HG03460 (cell line): ENCODE measurements around the gene OR5H6.
A peak's percentile ranks its signal among the peaks of the same experiment; 100 is the strongest.
"Not testable (repeated sequence)": the region's sequence is repeated elsewhere in the genome, so short reads cannot be mapped to it uniquely, and the experiment has no call there.

ENCODE experiments used
- ATAC-seq: cut with Tn5 transposase; IDR thresholded peaks from one replicate; pipeline ENCODE4 v1.9.1; 2021; ENCODE audit not compliant: unreplicated experiment

OR5H6 gene

GRCh38 chr3:98263944-98264343 lies at the start of gene OR5H6:
TSS of gene OR5H6 (plus strand) at chr3:98264244. CDS start at chr3:98264333, 89 bp downstream.
- no peak for ATAC-seq

GRCh38 chr3:98215051-98215450 lies 49.0 kb upstream of the OR5H6 start:
- ATAC-seq = no peak

DNA sequence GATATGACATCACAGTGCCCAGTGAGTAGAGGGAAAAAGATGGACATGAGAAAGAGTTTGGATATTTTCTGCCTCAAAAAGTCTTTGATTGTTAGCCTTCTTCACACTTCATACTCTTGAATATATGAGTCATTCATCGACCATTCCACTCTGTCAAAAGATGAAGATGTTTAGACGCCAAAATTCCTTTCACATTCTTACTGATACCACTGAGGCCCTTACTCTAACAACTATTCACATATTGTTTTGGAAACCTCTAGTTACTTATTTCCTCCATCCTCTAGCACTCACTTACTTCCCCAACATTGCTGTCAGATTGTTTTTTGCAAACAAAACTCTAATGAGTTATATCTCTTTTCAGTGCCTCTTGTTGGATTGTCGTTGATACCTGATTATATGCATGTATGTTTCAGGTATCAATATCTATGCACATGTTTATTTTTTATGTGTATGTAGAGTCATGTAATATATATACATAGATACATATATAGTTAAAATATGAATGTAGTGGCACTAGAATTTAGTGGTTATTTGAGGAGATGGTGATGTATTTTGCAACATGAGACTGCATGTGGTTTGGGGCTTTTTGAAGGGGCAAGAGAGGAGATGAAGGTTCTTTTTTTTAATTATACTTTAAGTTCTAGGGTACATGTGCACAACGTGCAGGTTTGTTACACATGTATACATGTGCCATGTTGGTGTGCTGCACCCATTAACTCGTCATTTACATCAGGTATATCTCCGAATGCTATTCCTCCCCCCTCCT lies 40.0 kb upstream of the OR5H6 start:
- ATAC-seq = no peak

DNA sequence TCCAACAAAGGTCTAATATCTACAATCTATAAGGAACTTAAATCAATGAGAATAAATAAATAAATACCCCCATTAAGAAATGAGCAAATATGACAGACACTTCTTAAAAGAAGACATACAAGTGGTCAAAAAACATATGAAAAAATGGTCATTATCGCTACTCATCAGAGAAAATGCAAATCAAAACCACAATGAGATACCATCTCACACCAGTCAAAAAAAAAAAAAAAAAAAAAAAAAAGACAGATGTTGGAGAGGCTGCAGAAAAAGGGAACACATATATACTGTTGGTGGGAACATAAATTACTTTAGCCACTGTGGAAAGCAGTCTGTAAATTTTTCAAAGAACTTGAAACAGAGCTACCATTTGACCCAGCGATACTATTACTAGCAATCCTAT lies 31.6 kb upstream of the OR5H6 start:
- no peak for ATAC-seq

- peak; percentile 61 for ATAC-seq
Observed at GRCh38 chr3:98233468-98233867, 30.6 kb upstream of the OR5H6 start.

GRCh38 chr3:98240131-98240530 lies 23.9 kb upstream of the OR5H6 start:
- ATAC-seq = peak; percentile 64

GRCh38 chr3:98242155-98242554 lies 21.9 kb upstream of the OR5H6 start:
- ATAC-seq = no peak

GRCh38 chr3:98243843-98244242 lies 20.2 kb upstream of the OR5H6 start:
- ATAC-seq = no peak

GRCh38 chr3:98246142-98246541 lies 17.9 kb upstream of the OR5H6 start:
- ATAC-seq = no peak

- not testable (repeated sequence) for ATAC-seq
Observed at GRCh38 chr3:98256026-98256425, 8.0 kb upstream of the OR5H6 start.

DNA sequence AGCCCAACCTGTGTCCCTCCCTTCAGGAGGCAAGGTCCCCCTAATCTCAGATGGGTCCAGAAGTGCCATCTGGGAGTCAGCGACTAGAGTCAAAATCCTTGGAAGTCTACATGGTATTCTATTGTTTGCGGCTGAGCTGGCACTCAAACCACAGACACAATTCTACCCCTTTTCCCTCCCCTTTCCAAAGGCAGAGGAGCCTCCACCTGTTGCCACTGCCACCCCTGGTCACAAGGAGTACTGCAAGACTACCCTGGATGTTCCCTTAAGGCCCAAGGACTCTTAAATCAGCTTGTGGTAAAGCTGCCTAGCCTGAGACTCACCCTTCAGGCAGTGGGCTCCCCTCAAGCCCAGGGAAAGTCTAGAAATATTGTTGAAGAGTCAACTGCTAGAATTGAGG lies 4.3 kb upstream of the OR5H6 start:
- no peak for ATAC-seq

DNA sequence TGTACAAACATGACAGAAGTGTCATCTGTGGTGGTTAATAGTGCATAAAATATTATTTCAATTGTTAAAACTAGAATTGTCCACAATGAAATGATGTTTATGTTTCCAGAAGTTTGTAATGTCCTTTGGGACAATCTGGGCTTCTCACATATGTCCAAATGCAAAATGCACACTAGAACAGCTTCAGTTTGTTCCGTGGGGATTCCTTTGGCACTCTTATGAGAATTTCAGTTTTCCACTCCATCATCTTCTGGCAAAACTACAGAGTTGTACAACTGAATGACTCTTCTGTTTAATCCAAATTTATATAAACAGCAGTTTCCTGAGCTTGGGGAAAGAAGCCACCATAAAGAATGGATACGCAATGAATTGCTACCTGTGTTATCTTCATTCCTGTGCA lies 2.0 kb upstream of the OR5H6 start:
- ATAC-seq = no peak

DNA sequence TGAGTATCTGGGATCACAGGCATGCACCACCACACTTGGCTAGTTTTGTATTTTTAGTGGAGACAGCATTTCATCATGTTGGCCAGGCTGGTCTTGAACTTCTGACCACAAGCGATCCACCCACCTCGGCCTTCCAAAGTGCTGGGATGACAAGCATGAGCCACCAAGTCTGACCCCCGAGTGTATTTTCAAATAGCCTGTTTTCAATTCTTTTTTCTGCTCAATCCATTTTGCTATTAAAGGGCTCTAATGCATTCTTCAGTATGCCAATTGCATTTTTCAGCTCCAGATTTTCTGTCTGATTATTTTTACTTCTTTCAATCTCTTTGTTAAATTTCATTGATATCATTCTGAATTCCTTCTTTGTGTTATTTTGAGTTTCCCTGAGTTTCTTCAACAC lies 5.8 kb downstream of the OR5H6 start:
- ATAC-seq = no peak

GRCh38 chr3:98272126-98272525 lies 8.1 kb downstream of the OR5H6 start:
- ATAC-seq = no peak

DNA sequence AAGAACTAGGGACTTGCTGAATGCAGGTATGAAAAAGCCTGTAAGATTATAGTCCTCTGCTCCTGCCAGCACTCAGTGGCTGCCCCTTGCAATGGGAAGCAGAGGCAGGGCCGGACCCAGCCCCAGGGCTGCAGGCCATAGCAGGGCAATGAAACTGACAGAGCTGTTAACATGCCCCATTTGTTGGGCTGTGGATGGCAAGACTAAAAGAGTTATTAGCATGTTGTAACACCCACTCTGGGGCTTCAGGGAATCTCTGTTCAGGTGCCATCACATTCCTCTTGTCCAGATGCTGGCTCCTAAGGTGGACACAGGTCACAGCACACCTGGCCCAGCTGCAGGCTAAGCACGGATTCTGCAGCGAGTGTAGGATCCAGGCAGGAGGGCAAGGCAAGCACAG lies 10.9 kb downstream of the OR5H6 start:
- ATAC-seq = no peak

GRCh38 chr3:98282205-98282604 lies 18.2 kb downstream of the OR5H6 start, which contains the start of gene OR5H2:
TSS of gene OR5H2 (plus strand) at chr3:98282505. CDS start at chr3:98282903, 398 bp downstream.
- ATAC-seq = no peak

DNA sequence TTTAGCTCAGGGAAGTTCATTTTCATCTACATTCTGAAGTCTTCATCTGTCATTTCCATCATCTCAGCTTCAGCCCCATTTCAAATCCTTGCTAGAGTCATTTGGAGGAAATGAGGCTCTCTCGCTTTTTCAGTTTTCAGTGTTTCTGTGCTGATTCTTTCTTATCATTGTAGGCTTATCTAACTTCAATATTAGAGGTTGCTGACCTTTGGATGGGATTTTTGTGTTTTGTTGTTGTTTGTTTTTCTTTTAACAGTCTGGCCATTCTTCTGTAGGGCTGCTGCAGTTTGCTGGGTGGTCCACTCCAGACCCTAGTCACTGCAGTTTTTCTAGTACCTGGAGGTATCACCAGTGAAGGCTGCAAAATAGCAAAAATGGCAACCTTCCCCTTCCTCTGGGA lies 26.9 kb downstream of the OR5H6 start:
- no peak for ATAC-seq

DNA sequence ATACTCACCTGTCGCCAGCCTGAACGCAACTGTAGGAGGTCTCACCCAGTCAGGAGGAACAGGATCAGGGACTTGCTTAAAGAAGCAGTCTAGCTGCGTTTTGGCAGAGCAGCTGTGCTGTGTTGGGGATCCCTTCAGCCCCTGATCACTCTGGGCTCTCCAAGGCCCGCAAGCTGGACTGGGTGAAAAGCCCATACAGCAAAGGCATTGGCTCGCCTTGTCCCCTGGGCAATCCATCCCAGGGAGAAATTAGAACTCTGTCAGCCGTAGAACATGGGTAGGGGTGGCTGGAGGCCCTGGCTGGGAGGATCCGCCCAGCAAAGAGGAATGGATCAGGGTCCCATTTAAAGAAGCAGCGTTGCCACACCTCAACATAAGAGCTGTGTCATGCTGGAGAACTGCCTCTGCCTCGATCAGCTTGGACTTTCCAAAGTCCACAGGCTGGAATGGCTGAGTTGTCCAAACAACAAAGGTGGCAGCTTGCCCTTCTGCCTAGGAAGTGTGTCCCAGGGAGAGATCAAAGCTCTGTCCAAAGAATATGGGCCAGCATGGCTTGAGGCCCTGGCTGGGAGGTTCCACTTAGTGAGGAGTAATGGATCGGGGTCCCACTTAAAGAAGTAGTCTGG lies 27.4 kb downstream of the OR5H6 start:
- ATAC-seq = no peak
